Stimulated activated memory B cell treated with anti-CD40 and anti-IgM and Interleukin-4, amounts not matched to agents 10 μg/mL and 1 μg/mL and 100 μg/mL, for 72 hours (primary cell): ENCODE data around the gene UGT1A5.
A peak's percentile ranks its signal among the peaks of the same experiment; 100 is the strongest.
"Not testable (repeated sequence)": the region's sequence is repeated elsewhere in the genome, so short reads cannot be mapped to it uniquely, and the experiment has no call there.

ENCODE experiments used
- ATAC-seq: fragments of 150-1000 bp; cut with Tn5 transposase; 2 replicates; pipeline ENCODE4 v1.10.0; 2021
- H3K27ac Mint-ChIP-seq: one replicate; pipeline ENCODE4 v1.8.0; 2022; ENCODE audit warnings: mild to moderate bottlenecking, mixed read lengths
- H3K27me3 Mint-ChIP-seq: one replicate; pipeline ENCODE4 v1.8.0; 2022; ENCODE audit warnings: mixed read lengths
- H3K36me3 Mint-ChIP-seq: one replicate; pipeline ENCODE4 v1.8.0; 2022; ENCODE audit warnings: mixed read lengths
- H3K4me1 Mint-ChIP-seq: one replicate; pipeline ENCODE4 v1.8.0; 2022; ENCODE audit warnings: mixed read lengths
- H3K4me3 Mint-ChIP-seq: one replicate; pipeline ENCODE4 v1.8.0; 2022; ENCODE audit warnings: mild to moderate bottlenecking, moderate library complexity, mixed read lengths
- H3K9me3 Mint-ChIP-seq: one replicate; pipeline ENCODE4 v1.8.0; 2022; ENCODE audit warnings: mixed read lengths

UGT1A5 gene

DNA sequence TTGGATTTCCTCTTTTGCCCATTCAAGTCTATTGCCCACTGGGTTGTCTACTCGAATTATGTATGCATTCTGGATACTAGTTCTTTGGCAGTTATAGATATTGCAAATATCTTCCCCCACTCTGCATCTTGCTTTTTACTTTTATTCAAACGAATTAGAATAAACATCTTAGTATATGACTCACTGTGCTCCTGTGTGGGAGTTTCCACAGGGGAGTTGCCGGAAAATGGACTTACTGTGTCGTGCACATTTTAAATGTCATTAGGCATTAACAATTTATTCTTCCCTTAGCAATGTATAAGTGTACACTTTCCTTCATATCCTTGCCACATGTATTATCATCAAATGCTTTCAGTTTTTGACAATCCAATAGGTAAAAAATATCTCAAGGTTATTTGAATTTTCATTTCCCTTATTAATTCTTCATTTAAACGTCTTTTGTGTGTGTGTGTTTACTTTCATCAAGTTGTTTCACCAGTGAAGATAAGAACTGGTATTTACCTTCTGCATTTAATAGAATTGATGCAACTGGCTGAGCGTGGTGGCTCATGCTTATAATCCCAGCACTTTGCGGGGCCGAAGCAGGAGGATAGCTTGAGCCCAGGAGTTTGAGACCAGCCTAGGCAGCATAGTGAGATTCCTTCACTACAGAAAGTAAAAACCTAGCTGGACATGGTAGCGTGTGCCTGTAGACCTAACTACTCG is 4.6 kb upstream of the UGT1A5 start:
- Mint-ChIP-seq H3K9me3 (peaks cover 6% of the 10 kb centered on the region), H3K27me3 (peaks cover 48% of the 10 kb centered on the region), H3K27ac (no peak overlapping the region), H3K4me3 (no peak overlapping the region), H3K36me3 (peaks cover 6% of the 10 kb centered on the region), H3K4me1 (peaks cover 8% of the 10 kb centered on the region)
- ATAC-seq = no peak

DNA sequence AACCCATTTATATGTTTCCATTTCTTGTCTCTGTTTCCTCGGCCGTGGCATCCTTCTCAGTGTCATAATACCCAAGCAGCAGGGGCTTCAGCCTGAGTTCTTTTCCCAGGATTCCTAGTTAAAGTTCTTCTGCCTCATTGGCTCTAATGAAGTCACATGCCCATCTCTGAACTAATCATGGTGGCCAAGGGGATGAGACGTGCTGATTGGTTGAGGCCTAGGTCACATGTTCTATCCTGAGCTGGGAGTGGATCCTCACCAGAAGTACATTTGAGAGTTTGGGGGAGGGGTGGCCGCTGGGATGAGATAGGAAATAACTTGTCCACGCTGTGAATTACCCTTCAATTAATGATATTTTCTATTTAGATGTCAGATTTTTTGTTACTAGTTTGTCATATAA is 3.8 kb upstream of the UGT1A5 start:
- no peak overlapping the region for H3K27ac Mint-ChIP-seq
- peaks cover 8% of the 10 kb centered on the region for H3K4me1 Mint-ChIP-seq
- no peak overlapping the region for H3K4me3 Mint-ChIP-seq
- H3K36me3 Mint-ChIP-seq = peaks cover 4% of the 10 kb centered on the region
- H3K27me3 Mint-ChIP-seq = peaks cover 40% of the 10 kb centered on the region
- peaks cover 3% of the 10 kb centered on the region for H3K9me3 Mint-ChIP-seq
- ATAC-seq = no peak

DNA sequence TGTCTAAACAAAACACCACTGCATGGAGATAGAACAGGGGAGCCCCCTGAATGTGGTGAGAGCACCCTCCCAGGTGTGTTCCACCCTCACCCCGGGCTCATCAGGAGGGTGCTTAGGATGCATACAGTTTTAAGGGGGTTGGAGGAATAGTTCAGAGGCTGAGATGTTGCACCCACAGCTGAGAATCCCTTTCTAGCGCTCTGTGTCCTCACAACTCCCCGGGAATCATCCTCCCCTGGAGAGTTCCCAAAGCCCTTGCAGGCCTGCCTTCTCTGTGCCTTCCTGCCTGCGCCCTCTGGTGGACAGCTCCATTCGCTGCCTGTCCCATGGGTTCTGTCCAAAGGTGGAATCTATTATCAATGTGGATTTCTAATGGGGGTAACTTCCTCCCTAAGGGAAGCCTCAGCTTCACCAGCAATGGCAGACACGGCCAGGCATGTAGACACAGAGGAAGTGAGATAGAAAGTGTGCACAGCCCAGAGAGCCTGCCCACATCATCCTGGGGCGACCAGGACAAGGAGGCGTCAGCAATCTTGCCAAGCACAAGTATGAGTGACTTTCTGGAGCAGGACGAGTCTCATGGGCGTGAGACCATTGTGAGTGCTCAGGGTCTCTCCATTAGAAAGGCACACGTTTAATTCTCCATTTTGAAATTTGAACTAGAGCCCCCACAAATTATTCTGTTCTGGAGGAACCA is 1.2 kb upstream of the UGT1A5 start:
- Mint-ChIP-seq H3K4me1 (peaks cover 8% of the 10 kb centered on the region), H3K27ac (peak overlapping the region; percentile 12), H3K9me3 (no peaks in the 10 kb centered on the region), H3K4me3 (no peak overlapping the region), H3K27me3 (peaks cover 39% of the 10 kb centered on the region), H3K36me3 (no peaks in the 10 kb centered on the region)
- peak; percentile 75 for ATAC-seq

DNA sequence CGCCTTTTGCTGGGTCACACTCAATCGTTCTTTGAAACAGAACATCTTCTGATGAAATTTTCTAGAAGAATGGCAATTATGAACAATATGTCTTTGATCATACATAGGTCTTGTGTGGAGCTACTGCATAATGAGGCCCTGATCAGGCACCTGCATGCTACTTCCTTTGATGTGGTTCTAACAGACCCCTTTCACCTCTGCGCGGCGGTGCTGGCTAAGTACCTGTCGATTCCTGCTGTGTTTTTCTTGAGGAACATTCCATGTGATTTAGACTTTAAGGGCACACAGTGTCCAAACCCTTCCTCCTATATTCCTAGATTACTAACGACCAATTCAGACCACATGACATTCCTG is 532 bp downstream of the UGT1A5 start:
- Mint-ChIP-seq H3K27me3 (peaks cover 34% of the 10 kb centered on the region), H3K36me3 (no peaks in the 10 kb centered on the region), H3K27ac (no peak overlapping the region), H3K4me1 (peaks cover 8% of the 10 kb centered on the region), H3K4me3 (no peak overlapping the region), H3K9me3 (no peaks in the 10 kb centered on the region)
- ATAC-seq = no peak

DNA sequence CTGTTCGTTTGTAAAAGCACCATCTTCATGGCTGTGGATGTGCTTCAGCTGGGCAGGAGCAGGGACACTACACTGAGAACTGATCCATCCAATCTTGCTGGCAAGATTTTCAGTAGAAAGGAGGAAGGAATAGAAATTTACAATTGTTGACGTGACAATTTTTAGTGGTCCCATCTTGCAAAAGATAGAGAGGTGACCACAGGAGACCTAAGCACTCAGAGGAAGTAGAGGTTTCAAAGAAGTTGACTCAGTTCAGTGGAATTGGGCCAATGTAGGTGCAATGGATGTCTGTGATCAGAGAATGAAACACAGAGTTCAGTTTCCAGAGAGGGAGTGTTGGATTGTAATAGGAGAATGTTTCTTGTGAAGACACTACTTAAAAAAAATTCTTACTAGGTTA is 1.4 kb downstream of the UGT1A5 start:
- Mint-ChIP-seq H3K4me3 (no peak overlapping the region), H3K9me3 (no peaks in the 10 kb centered on the region), H3K27ac (no peak overlapping the region), H3K36me3 (no peaks in the 10 kb centered on the region), H3K4me1 (peaks cover 8% of the 10 kb centered on the region), H3K27me3 (peaks cover 35% of the 10 kb centered on the region)
- ATAC-seq = no peak

DNA sequence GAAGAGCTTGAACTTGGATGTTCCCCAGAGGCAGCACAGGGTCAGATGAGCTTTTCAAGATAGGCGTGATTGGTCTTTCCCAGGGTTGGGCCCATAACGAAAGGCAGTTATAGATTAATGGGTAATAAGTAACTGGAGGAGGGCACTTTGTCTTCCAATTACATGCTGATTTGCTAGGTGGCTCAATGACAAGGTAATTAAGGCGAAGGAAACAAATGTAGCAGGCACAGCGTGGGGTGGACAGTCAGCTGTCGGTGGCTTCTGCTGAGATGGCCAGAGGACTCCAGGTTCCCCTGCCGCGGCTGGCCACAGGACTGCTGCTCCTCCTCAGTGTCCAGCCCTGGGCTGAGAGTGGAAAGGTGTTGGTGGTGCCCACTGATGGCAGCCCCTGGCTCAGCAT is 5.8 kb downstream of the UGT1A5 start, which contains the start of gene UGT1A4:
Gene UGT1A4 (plus strand): TSS at position 185 of the 400 bp plus-strand sequence. CDS start 85 bp downstream, at position 270.
- no peaks in the 10 kb centered on the region for H3K9me3 Mint-ChIP-seq
- no peak within 1 kb of the TSS for H3K4me3 Mint-ChIP-seq
- no peaks in the 10 kb centered on the region for H3K36me3 Mint-ChIP-seq
- ATAC-seq = no peak
- H3K27ac Mint-ChIP-seq = no peak within 1 kb of the TSS
- peaks cover 41% of the 10 kb centered on the region for H3K27me3 Mint-ChIP-seq
- no peaks in the 10 kb centered on the region for H3K4me1 Mint-ChIP-seq

DNA sequence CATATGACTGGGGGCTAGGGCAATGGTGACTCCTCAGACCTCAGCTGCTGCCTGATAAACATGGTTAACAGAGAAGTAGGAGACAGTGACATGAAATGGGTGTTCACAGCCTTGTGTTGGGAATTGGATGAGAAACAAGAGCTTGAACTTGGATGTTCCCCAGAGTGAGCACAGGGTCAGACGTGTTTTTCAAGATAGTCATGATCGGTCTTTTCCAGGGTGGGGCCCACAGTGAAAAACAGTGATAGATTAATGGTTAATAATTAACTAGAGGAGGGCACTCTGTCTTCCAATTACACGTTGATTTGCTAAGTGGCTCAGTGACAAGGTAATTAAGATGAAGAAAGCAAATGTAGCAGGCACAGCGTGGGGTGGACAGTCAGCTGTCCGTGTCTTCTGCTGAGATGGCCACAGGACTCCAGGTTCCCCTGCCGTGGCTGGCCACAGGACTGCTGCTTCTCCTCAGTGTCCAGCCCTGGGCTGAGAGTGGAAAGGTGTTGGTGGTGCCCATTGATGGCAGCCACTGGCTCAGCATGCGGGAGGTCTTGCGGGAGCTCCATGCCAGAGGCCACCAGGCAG is 16.1 kb downstream of the UGT1A5 start, which contains the start of gene UGT1A3:
Gene UGT1A3 (plus strand): TSS at position 320 of the 579 bp plus-strand sequence. CDS start 85 bp downstream, at position 405.
- Mint-ChIP-seq H3K4me1 (peaks cover 8% of the 10 kb centered on the region), H3K9me3 (no peaks in the 10 kb centered on the region), H3K4me3 (no peak within 1 kb of the TSS), H3K36me3 (no peaks in the 10 kb centered on the region), H3K27me3 (peaks cover 46% of the 10 kb centered on the region), H3K27ac (no peak within 1 kb of the TSS)
- ATAC-seq = no peak

DNA sequence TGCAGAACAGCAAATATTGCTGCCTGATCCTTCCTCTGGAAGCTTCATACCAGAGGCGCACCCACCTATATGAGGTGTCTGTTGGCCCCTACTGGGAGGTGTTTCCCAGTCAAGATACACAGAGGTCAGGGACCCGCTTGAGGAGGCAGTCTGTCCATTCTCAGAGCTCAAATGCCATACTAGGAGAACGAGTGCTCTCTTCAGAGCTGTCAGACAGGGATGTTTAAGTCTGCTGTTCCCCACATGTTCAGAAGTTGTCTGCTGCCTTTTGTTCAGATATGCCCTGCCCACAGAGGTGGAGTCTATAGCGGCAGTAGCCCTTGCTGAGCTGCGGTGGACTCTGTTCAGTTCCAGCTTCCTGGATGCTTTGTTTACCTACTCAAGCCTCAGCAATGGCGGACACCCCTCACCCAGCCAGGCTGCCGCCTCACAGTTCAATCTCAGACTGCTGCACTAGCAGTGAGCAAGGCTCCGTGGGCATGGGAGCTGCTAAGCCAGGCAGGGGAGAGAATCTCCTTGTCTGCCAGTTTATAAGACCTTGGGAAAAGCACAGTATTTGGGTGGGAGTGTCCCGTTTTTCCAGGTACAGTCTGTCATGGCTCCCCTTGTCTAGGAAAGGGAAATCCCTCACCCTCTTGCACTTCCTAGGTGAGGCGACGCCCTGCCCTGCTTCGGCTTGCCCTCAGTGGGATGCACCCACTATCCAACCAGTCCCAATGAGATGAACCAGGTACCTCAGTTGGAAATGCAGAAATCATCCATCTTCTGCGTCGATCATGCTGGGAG is 24.4 kb downstream of the UGT1A5 start:
- H3K27ac Mint-ChIP-seq, H3K36me3 Mint-ChIP-seq, H3K4me1 Mint-ChIP-seq, H3K9me3 Mint-ChIP-seq, H3K4me3 Mint-ChIP-seq, ATAC-seq: not testable (repeated sequence)
- peaks cover 48% of the 10 kb centered on the region for H3K27me3 Mint-ChIP-seq

DNA sequence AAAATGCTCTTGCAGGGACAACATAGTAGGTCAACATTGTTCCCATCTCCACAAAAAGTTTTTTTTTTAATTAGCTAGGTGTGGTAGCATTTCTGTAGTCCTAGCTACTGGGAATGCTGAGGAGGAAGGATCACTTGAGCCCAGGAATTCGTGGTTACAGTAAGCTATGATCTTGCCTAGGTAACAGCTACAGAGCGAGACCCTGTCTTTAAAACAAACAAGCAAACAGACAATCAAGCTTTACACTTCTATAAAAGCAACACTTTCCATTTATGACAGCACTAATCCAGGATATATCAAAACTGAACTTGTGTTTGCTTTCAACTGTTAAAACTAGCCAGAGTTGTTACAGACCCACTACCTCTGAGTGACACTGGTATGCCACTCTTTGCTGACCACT is 28.2 kb downstream of the UGT1A5 start:
- Mint-ChIP-seq H3K4me3 (no peak overlapping the region), H3K36me3 (no peaks in the 10 kb centered on the region), H3K27me3 (peaks cover 42% of the 10 kb centered on the region), H3K4me1 (no peaks in the 10 kb centered on the region), H3K9me3 (no peaks in the 10 kb centered on the region), H3K27ac (no peak overlapping the region)
- ATAC-seq = no peak

DNA sequence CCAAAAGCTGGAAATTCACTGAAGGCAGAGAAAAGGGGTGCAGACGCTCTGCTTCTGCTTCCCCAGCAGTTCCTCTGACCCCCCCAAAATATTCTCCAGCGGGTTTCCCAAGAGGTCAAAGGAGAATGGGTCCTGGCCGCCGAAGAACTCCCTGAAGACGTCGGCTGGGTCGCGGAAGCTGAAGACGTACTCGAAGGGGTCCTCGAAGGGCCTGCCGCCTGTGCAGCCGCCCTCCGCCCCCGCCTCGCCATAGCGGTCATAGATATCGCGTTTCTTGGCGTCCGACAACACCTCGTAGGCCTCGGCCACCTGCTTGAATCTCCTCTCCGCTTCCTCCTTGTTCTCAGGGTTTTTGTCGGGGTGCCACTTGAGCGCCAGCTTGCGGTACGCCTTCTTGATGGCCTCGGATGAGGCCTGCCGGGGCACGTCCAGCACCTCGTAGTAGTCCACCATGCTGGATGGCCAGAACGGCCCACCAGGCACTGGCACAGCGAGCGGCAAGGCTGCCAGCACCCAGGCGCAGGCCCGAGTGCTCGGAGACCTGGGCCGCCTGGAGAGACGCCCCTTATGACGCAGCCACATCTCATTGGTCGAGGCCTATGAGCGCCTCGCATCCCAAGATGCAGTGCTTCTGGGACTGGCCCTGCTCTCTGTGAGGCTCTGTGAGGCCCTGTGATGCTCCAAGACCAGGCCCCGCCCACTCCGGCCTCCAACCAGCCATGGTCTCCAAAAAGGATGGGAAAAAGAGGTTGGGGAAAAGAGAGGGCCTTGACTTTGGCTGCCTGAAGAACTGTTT is 31.0 kb downstream of the UGT1A5 start:
- Mint-ChIP-seq H3K9me3 (no peaks in the 10 kb centered on the region), H3K36me3 (no peaks in the 10 kb centered on the region), H3K4me1 (no peaks in the 10 kb centered on the region), H3K27ac (no peak overlapping the region), H3K4me3 (no peak overlapping the region), H3K27me3 (peaks cover 50% of the 10 kb centered on the region)
- ATAC-seq = no peak

DNA sequence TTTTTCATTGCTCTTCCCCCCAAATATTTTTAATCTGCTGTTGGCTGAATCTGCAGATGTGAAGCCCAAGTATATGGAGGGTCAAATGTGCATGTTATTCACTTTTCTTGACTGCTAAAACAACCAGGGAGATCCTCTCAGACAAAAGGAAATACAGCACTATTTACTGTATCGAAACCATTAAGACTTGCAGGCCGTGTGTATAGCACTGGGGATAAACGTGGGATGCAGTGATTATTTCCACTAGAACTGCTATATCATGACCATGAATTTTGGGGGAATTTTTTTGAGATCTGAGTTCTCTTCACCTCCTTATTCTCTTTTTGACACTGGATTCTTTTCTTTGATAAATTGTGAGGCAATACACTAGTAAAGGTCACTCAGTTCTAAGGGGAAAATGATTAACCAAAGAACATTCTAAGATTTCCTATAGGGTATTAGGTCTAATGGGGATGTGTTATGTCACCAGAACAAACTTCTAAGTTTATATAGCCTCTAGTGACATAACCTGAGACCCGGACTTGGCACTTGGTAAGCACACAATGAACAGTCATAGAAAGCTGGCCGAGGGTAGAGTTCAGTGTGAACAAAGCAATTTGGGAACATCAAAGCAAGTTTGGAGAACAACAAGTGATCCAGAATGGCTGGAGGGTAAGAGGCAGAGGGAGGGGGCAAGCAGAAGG is 32.5 kb downstream of the UGT1A5 start:
- ATAC-seq = no peak
- peaks cover 7% of the 10 kb centered on the region for H3K9me3 Mint-ChIP-seq
- H3K4me3 Mint-ChIP-seq = no peak overlapping the region
- H3K27ac Mint-ChIP-seq = no peak overlapping the region
- H3K36me3 Mint-ChIP-seq = no peaks in the 10 kb centered on the region
- H3K4me1 Mint-ChIP-seq = no peaks in the 10 kb centered on the region
- peaks cover 35% of the 10 kb centered on the region for H3K27me3 Mint-ChIP-seq

DNA sequence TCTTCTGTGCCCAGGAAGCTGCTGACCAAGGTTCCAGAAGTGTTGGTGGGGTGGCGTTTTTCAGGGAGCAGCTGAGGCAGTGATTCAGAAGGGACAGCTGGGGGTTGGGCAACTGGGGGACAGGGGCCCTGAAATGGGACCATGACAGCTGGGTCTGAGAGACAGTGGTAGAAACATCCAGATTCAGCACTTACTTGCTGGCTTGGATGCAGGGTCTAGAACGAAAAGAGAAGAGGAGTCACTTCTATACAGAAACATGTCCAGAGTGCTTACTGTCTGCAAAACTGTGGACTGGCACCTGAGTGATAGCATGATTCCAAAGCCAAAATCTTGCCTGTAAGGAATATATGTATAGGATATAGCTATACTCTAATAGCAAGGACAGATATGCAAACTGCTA is 33.1 kb downstream of the UGT1A5 start:
- not testable (repeated sequence) for H3K36me3 Mint-ChIP-seq, H3K4me1 Mint-ChIP-seq, H3K4me3 Mint-ChIP-seq, ATAC-seq, H3K27ac Mint-ChIP-seq, H3K9me3 Mint-ChIP-seq
- H3K27me3 Mint-ChIP-seq = peaks cover 31% of the 10 kb centered on the region

DNA sequence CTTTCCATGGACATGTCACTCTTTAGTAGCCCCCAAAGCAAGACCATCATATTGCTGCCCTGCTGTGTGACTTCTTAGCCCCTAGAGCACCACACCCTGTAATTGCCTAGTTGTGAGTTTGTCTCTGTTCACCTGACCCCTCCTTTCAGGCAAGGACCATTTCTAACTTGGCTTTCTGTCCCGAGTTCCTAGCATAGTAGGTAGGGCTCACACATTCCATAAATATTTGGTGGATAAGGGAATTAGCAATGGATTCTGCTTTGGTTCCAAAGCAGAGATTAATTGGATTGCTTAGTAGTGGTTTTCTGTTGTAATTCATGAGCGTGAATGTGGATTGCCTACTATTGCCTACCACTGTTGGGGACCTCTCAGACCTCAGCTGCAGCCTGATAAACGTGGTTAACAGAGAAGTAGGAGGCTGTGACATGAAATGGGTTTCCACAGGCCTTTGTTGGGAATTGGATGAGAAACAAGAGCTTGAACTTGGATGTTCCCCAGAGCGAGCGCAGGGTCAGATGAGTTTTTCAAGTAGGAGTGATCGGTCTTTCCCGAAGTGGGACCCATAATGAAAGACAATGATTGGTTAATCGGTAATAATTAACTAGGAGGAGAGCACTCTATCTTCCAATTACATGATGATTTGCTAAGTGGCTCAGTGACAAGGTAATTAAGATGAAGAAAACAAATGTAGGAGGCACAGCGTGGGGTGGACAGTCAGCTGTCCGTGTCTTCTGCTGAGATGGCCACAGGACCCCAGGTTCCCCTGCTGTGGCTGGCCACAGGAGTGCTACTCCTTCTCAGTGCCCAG is 34.0 kb downstream of the UGT1A5 start:
- ATAC-seq = no peak

DNA sequence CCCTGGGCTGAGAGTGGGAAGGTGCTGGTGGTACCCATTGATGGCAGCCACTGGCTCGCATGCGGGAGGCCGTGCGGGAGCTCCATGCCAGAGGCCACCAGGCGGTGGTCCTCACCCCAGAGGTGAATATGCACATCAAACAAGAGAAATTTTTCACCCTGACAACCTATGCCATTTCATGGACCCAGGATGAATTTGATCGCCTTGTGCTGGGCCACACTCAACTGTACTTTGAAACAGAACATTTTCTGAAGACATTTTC is 34.5 kb downstream of the UGT1A5 start:
- no peak for ATAC-seq
- H3K36me3 Mint-ChIP-seq = no peaks in the 10 kb centered on the region
- peaks cover 31% of the 10 kb centered on the region for H3K27me3 Mint-ChIP-seq
- H3K9me3 Mint-ChIP-seq = peaks cover 14% of the 10 kb centered on the region
- no peak overlapping the region for H3K4me3 Mint-ChIP-seq
- no peaks in the 10 kb centered on the region for H3K4me1 Mint-ChIP-seq
- H3K27ac Mint-ChIP-seq = no peak overlapping the region

More for the DNA sequence above, 34.0 kb downstream of the UGT1A5 start:
- no peaks in the 10 kb centered on the region for H3K4me1 Mint-ChIP-seq
- H3K27me3 Mint-ChIP-seq = peaks cover 31% of the 10 kb centered on the region
- no peak overlapping the region for H3K27ac Mint-ChIP-seq
- H3K36me3 Mint-ChIP-seq = no peaks in the 10 kb centered on the region
- peaks cover 12% of the 10 kb centered on the region for H3K9me3 Mint-ChIP-seq
- no peak overlapping the region for H3K4me3 Mint-ChIP-seq
